GM12891 (cell line): ENCODE measurements around the gene CPB2.

Source experiments
- POLR2A ChIP-seq: IDR thresholded peaks from 2 replicates; pipeline ENCODE4 v1.6.1; 2011; ENCODE audit warnings: low read depth, low read length, control low read depth
- POLR2AphosphoS5 ChIP-seq: IDR thresholded peaks from 2 replicates; pipeline ENCODE4 v1.6.1; 2011; ENCODE audit warnings: low read depth, low read length, control low read depth
- SPI1 ChIP-seq: IDR thresholded peaks from 2 replicates; pipeline ENCODE4 v1.6.1; 2011; ENCODE audit warnings: low read depth, low read length, control low read depth
- TAF1 ChIP-seq: IDR thresholded peaks from 2 replicates; pipeline ENCODE4 v1.6.1; 2011; ENCODE audit warnings: low read depth, low read length, control low read depth

DNA sequence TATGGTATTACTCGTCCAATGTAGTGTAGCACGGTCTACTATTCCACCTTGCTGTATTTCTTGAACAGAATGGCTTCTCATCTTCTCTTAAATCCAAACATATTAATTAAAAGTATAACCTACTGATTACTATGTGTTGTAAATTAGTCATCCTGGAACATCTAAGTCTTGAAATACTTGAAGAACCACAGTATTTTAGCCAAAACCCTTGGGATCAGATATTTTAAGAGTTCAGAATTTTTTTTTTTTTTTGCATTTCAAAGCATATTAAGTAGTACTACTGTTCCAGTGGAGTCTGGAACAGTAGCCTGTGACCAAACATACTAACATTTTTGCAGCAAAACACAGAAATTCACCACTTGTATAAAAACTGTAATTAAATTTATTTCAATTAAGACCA lies 82.4 kb downstream of the CPB2 start:
- TF ChIP-seq TAF1 (no peak), POLR2A (no peak), POLR2AphosphoS5 (no peak), SPI1 (no peak)
